Upper lobe of left lung (tissue), 6 donors: ENCODE data around the gene AGR3. TPM values are rescaled to one million over a fixed set of nuclear protein-coding genes. Genes with fewer than 3 reads are reported as not detected.

ENCODE experiments used
- ATAC-seq, 2 donors: fragments of 200-7000 bp; cut with Tn5 transposase; one replicate each; pipeline ENCODE4 v1.9.1; 2022; ENCODE audit warnings: mild to moderate bottlenecking in 2 of 2, moderate library complexity in 2 of 2; ENCODE audit not compliant: low FRiP score in 2 of 2
- DNase-seq, 2 donors: peaks; one replicate each; pipeline ENCODE4 v3.0.0-alpha.2; 2019 to 2020
- H3K27ac ChIP-seq, 4 donors: fragments of 200-600 bp; sonication (generic); one replicate each; pipeline ENCODE4 v1.5.1; 2016 to 2019
- H3K27me3 ChIP-seq, 4 donors: fragments of 200-600 bp; sonication (generic); one replicate each; pipeline ENCODE4 v1.5.1; 2017 to 2019
- H3K36me3 ChIP-seq, 4 donors: fragments of 200-600 bp; sonication (generic); one replicate each; pipeline ENCODE4 v1.5.1; 2016 to 2019
- H3K4me1 ChIP-seq, 4 donors: fragments of 200-600 bp; sonication (generic); one replicate each; pipeline ENCODE4 v1.5.1; 2018 to 2019
- H3K4me3 ChIP-seq, 4 donors: fragments of 200-600 bp; sonication (generic); one replicate each; pipeline ENCODE4 v1.5.1; 2017 to 2019; ENCODE audit warnings: mild to moderate bottlenecking in 2 of 4, moderate library complexity in 1 of 4
- H3K9me3 ChIP-seq, 4 donors: fragments of 200-600 bp; sonication (generic); one replicate each; pipeline ENCODE4 v1.5.1; 2018 to 2019
- CTCF ChIP-seq, 6 experiments: fragments of 450-650 bp in 4 of 6; fragments of 200-600 bp in 2 of 6; sonication (generic) in 2 of 6; IDR thresholded peaks; one replicate each; pipeline ENCODE4 v1.5.1; 2016 to 2019; ENCODE audit warnings: antibody characterized with exemption in 6 of 6
- EP300 ChIP-seq, 4 donors: sonication (generic); formaldehyde crosslinking; IDR thresholded peaks; one replicate each; pipeline ENCODE4 v1.5.1; 2017; ENCODE audit warnings: antibody characterized with exemption in 4 of 4, control low read depth in 2 of 4
- POLR2A ChIP-seq, 4 donors: fragments of 450-650 bp; IDR thresholded peaks; one replicate each; pipeline ENCODE4 v1.5.1; 2016 to 2017; ENCODE audit warnings: antibody characterized with exemption in 4 of 4, mild to moderate bottlenecking in 2 of 4
- POLR2AphosphoS5 ChIP-seq, 2 donors: sonication (generic); formaldehyde crosslinking; IDR thresholded peaks; one replicate each; pipeline ENCODE4 v1.5.1; 2017; ENCODE audit warnings: antibody characterized with exemption in 2 of 2
- WGBS, 2 donors: methylation state at CpG; one replicate each; pipeline ENCODE4 v1.1.5; 2017 to 2018; 5-methylcytosine and 5-hydroxymethylcytosine counted together
- total RNA-seq, 6 donors: library from RNA; depleted of rRNA in 4 of 6; stranded (reverse); fragments of >200 nt in 4 of 6; gene quantifications; one replicate each; pipeline versions ENCODE4 v1.1.0 to v1.2.1, GENCODE V29; 2016 to 2021
- donor health status: DM: no; HTN: no; CAD: no; lungs with moderate emphysema.
- donor health status: DM: no; HTN: yes; CAD: no; lungs with severe emphysema.

The AGR3 gene
- total RNA-seq, 6 donors from 2014 or later, result 10.5 to 209 (median 74.6) TPM

GRCh38 chr7:16914771-16915170, 33.0 kb upstream of the AGR3 start:
- no peak for DNase-seq
- ATAC-seq, result peak in 1 of 2 donors; percentile 50
- TF ChIP-seq POLR2AphosphoS5 (IDR thresholded peaks at IDR 0.05) (no peak), POLR2A (IDR thresholded peaks at IDR 0.05) (no peak), EP300 (IDR thresholded peaks at IDR 0.05) (no peak), CTCF (IDR thresholded peaks at IDR 0.05) (no peak)
- no peaks in the 10 kb centered on the region for H3K36me3 ChIP-seq
- no peak overlapping the region for H3K27ac ChIP-seq
- H3K27me3 ChIP-seq, result no peaks in the 10 kb centered on the region
- no peak overlapping the region for H3K4me3 ChIP-seq
- H3K4me1 ChIP-seq, result peaks cover 0 to 7% (median 2%) of the 10 kb centered on the region in 4 donors
- H3K9me3 ChIP-seq, result no peaks in the 10 kb centered on the region
- 75 to 83% methylated on average over 4 of the region's 4 CpGs for WGBS, 2 donors

GRCh38 chr7:16913643-16914042, 31.9 kb upstream of the AGR3 start:
- H3K4me3 ChIP-seq, result no peak overlapping the region
- TF ChIP-seq POLR2A (IDR thresholded peaks at IDR 0.05) (no peak), EP300 (IDR thresholded peaks at IDR 0.05) (no peak), POLR2AphosphoS5 (IDR thresholded peaks at IDR 0.05) (no peak), CTCF (IDR thresholded peaks at IDR 0.05) (no peak)
- DNase-seq, result no peak
- WGBS, 2 donors, result 89 to 97% methylated on average over 2 to 5 of the region's 5 CpGs
- no peaks in the 10 kb centered on the region for H3K27me3 ChIP-seq
- H3K4me1 ChIP-seq, result peaks cover 0 to 5% (median 2%) of the 10 kb centered on the region in 4 donors
- ATAC-seq, result no peak
- H3K27ac ChIP-seq, result no peak overlapping the region
- no peaks in the 10 kb centered on the region for H3K9me3 ChIP-seq
- H3K36me3 ChIP-seq, result no peaks in the 10 kb centered on the region

GRCh38 chr7:16912540-16912939, 30.8 kb upstream of the AGR3 start:
- no peaks in the 10 kb centered on the region for H3K36me3 ChIP-seq
- no peak for ATAC-seq
- H3K4me3 ChIP-seq, result no peak overlapping the region
- no peaks in the 10 kb centered on the region for H3K27me3 ChIP-seq
- DNase-seq, result peak in 1 of 2 donors; percentile 8
- TF ChIP-seq POLR2A (IDR thresholded peaks at IDR 0.05), result no peak
- H3K9me3 ChIP-seq, result no peaks in the 10 kb centered on the region
- H3K4me1 ChIP-seq, result peaks cover 0 to under 1% (median 0%) of the 10 kb centered on the region in 4 donors
- WGBS, 2 donors, result 100% methylated on average over 1 to 4 of the region's 4 CpGs
- H3K27ac ChIP-seq, result no peak overlapping the region

GRCh38 chr7:16908561-16908960, 26.8 kb upstream of the AGR3 start:
- Histone ChIP-seq H3K9me3 (no peaks in the 10 kb centered on the region), H3K4me1 (peaks cover 0 to 6% (median 2%) of the 10 kb centered on the region in 4 donors), H3K27ac (no peak overlapping the region), H3K36me3 (no peaks in the 10 kb centered on the region), H3K4me3 (no peak overlapping the region), H3K27me3 (no peaks in the 10 kb centered on the region)
- no peak for DNase-seq
- 90 to 94% methylated on average over 3 of the region's 3 CpGs for WGBS, 2 donors
- TF ChIP-seq POLR2A (IDR thresholded peaks at IDR 0.05) (no peak), CTCF (IDR thresholded peaks at IDR 0.05) (no peak), POLR2AphosphoS5 (IDR thresholded peaks at IDR 0.05) (no peak), EP300 (IDR thresholded peaks at IDR 0.05) (no peak)
- no peak for ATAC-seq

GRCh38 chr7:16905300-16906044, 23.7 kb upstream of the AGR3 start:
- WGBS, 2 donors, result 56 to 59% methylated on average over 5 of the region's 5 CpGs
- Histone ChIP-seq H3K9me3 (no peaks in the 10 kb centered on the region), H3K36me3 (no peaks in the 10 kb centered on the region), H3K4me1 (peaks cover 0 to 6% (median 2%) of the 10 kb centered on the region in 4 donors), H3K27ac (peak overlapping the region in 3 of 4 donors; percentile 7 to 32 (median 8)), H3K27me3 (no peaks in the 10 kb centered on the region), H3K4me3 (no peak overlapping the region)
- ATAC-seq (peak in 1 of 2 donors; percentile 66), DNase-seq (no peak)
- peak in 1 of 4 donors; percentile 25 for TF ChIP-seq POLR2A (IDR thresholded peaks at IDR 0.05)
- peak in 2 of 4 donors; percentile 14 to 37 for TF ChIP-seq EP300 (IDR thresholded peaks at IDR 0.05)
- TF ChIP-seq POLR2AphosphoS5 (IDR thresholded peaks at IDR 0.05), result no peak
- no peak for TF ChIP-seq CTCF (IDR thresholded peaks at IDR 0.05)
